ENCODE results near the gene TP53AIP1.

The TP53AIP1 gene

DNA sequence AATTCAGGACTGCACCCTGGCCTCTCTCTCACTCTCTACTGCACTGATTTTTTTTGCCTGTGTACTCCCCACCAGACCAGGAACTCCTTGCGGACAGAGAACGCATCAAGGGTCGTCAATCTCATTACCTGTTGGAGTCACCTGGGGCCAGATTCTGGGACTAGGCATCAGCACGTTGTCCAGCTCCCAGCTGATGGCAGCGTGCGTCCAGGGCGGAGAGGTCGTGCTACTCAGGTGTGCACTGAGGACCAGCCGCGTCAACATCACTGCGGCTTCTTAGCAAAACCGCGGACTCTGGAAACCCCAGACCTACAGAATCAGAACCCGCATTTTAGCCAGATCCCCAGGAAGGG, 38.4 kb downstream of the TP53AIP1 start:
- DNase-seq: no peak

GRCh38 chr11:128903248-128904061, 39.2 kb downstream of the TP53AIP1 start:
- no peak for DNase-seq

DNA sequence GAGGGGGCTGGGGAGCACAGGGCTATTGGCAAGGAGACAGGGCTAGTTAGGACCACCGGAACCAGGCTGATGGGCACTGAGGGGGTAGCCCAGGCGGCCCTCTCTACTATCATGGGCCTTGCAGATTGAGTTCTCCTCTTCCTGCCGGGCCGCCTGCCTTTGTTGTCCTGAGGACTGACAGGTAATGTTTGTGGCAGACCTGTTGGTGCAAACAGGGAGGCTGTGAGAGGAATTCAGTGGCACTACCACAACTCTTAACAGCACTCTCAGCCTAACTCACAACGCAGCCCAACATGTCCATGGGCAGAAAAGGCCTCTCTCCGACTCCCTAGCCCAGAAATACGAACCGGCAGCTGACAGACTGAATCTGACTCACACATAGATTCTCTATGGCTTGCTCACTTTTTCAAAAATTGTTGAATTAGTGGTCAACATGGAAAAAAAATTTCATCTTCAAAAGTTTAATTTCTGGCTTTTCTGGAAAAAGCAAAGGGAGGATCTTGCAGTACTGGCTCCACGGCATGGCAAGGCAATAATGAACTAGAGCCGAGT, 40.1 kb downstream of the TP53AIP1 start:
- no peak for DNase-seq

DNA sequence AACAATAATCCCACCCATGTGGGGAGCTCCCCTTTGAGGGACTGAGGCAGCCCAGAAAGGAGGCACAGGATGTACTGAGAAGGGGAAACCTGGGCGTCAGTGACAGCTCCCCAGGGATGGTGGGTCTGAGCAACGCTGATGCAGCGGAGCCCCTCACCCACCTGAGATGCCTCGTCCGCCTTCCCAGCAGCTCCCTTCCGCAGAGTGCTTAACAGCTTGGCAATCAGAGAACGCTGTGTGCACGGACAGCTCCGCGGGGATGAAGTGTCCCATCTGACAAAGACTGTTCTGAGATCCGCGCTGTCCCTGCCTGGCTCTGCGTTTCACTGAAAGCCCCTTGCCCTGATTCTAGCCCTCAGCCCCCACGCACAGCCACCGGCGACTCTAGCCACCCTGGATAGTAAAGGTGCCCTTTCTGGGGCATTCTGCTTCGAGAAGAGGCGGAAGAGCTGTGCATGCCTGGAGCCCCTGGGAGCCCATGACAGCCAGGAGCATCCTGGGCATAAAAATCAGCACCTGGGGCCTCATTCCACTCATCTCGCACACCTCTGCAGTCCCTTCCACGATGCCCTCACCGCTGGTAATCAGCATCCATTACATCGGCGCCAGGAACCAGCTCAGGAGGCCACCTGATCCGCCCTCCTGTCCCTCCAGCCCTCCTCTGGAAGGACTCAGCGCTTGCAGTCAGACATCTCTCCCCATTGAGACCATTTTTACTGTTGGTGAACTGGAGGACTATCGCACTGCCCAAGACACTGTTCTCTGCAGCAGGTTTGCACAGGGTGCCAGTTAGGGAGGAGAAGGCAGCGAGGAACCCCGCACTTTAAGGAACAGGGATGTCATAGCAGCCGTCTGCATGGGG, 40.8 kb downstream of the TP53AIP1 start:
- no peak for DNase-seq

DNA sequence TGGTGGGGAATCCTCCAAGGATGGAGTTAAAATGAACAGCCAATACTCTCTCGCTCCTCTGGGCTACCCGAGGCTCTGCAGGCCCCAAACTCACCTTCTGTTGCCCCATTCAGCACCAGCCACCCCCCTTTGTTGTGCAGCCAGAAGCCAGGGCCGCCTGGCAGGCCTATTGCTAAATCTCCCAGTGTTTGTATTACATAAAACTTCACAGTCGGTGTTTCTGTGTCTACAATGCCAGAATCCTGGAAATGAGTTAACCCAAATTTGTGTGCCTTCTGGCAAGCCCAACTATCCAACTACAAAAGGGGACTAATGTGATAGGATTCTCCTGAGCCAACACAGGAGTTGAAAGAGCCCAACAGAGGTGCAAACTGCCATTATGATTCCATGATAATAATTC, 42.2 kb downstream of the TP53AIP1 start:
- DNase-seq: no peak

- DNase-seq: no peak
Measured at GRCh38 chr11:128898580-128899344, 43.9 kb downstream of the TP53AIP1 start.

GRCh38 chr11:128897826-128898225, 44.8 kb downstream of the TP53AIP1 start:
- DNase-seq: no peak

DNA sequence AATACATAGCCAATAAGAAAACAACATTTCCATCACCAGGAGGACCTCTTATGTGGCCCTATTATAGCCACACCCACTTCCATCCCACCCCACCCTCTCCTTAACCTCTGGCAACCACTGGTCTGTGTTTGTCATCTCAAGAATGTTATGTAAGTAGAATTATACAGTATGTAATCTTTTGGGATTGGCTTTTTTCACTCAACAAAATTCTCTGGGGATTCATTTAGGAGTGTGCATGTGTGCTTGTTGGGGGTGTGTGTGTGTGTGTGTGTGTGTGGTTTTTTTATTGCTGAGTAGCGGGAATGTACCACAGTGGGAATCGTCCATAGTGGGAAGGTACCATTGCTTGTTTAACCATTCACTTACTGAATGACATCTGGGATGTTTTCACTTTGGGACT, 46.3 kb downstream of the TP53AIP1 start:
- DNase-seq: no peak

DNA sequence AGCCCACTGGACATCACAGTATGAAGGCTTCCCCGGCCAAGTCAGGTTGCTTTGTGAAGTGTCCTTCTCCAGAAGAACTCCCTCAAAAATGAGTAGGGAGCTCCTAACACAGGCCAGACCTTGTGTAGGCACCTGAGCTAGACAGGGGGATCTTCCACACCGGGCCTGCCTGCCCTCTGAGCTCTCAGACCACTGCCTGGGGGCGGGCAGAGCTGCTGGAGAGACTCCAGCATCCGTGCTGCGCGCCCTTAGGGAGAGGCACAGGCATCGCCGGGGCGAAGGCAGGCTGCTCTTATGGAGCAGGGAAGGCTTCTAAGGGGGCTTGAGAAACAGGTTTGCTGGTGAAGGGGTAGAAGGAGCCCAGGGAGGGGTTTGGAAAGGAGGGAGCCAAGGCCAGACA, 47.1 kb downstream of the TP53AIP1 start:
- DNase-seq: no peak

DNA sequence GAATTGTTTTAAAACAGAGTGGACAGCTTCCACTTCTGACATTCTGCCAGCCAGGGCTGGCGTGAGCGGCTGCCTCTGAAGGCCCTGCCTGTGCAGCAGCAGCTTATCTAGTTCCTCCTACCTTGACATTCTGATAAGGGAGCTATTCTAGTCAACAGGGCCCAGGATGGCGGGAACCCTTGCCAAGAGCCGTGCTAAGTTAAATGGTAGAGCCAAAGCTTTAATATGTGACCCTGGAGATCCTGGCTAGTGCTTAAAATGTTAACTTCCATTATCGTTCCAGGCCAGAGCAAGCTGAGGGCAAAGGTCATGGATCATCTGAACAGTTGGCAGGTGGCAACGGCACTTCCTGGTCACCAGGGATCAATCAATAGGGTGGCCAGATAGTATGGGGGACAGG, 48.0 kb downstream of the TP53AIP1 start:
- no peak for DNase-seq

DNA sequence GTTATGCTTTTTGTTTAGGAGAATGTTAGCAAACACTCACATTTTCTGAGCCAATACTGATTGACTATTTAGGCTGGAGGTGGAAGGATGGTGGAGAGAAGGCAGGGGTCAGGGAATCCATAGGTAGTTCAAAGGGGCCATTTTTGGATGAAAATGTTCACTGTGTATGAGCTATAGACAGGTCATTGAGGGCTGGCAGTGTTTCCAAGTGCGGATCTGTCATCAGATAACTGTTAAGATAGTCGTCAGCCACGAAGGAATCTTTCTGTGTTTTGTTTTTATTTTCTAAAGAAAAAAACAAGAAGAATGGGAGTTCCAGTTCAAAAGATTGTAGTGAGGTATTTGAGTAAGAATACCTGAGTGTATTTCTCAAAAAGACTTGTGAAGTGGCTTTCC, 48.4 kb downstream of the TP53AIP1 start:
- no peak for DNase-seq

DNA sequence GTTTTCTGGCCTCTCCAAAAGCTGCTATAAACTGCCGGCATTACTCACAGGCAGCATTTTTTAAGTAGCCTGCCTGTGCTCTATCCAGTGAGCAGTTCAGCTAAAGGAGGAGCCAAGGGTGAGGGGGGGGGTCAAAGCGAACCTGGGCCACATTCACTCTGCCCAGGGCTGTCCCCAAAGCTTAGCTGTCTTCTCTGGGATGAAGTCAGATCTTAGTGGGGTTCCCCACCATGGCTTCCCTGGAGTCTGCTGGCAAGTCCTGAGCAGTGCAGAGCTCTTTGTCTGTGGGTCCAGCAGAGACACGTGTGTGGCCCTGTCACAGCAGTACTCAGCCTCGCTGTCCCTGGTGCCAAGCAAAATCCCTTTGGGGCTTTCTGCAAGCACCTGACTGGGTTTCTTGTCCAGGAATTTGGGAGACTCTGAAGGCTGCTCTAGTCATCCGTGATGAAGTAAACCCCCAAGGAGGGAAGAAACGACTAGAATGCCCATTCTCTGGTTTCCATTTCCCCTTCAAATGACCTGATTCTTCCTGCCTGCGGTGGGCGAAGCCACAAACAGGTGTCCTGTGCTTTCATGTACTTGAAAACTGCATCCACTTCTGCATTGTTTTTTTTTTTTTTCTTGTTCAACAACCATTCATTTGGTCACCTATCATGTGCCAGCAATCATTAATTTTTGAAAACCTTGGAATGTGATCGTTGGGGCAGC, 48.9 kb downstream of the TP53AIP1 start:
- no peak for DNase-seq

DNA sequence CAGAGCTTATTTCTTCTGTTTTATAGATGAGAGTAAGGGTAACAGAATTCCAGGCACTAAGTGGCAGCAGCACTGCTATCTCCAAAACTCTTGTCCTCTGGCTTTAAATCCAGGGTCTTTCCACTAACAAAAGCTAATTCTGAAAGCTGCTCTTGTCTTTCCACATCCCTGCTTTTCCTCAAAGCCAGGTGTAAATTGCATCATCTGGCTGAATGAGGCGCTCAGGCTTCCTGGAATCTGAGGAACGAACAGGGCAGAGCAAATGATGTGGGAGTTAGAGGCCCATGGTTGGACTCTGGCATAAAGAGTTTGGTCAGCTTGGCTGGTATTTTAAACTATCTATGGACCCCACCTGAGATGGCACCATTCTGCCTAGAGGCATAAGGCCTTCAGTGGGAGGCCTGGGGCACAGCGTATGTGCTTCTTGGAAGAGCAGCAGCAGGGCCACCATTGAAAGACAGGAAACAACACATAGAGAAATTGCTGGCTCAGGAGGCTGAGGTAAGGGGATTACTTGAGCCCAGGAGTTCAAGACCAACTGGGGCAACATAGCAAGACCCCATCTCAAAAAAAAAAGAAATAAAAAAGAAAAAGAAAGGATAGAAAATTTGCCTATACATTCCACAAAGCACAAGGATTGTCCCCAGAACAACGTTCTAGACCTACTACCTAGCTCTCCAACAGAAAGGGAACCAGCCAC, 49.7 kb downstream of the TP53AIP1 start:
- no peak for DNase-seq

DNA sequence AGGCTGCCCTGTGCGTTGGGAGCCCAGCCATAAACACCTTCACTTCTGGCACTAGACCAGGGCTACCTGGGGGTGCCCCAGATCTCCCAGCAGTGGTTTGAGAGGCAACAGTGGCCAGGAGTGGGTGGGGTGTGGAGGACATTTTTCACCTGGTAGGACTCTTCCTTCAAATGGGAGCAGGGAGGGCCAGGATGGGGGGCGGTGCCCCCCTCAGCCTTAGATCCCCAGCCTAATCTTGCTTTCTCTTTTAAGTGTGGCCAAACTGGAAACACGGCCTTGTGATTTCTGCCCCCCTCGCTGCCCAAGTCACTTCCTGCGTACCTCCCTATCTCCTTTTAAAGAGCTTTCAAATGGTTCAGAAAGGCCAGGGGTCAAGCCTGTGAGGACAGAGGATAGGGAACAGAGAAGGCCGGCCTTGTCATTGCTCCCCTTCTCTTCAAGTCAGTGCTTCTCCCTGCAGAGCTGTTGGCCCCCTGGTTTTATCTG, 50.7 kb downstream of the TP53AIP1 start:
- DNase-seq: no peak

DNA sequence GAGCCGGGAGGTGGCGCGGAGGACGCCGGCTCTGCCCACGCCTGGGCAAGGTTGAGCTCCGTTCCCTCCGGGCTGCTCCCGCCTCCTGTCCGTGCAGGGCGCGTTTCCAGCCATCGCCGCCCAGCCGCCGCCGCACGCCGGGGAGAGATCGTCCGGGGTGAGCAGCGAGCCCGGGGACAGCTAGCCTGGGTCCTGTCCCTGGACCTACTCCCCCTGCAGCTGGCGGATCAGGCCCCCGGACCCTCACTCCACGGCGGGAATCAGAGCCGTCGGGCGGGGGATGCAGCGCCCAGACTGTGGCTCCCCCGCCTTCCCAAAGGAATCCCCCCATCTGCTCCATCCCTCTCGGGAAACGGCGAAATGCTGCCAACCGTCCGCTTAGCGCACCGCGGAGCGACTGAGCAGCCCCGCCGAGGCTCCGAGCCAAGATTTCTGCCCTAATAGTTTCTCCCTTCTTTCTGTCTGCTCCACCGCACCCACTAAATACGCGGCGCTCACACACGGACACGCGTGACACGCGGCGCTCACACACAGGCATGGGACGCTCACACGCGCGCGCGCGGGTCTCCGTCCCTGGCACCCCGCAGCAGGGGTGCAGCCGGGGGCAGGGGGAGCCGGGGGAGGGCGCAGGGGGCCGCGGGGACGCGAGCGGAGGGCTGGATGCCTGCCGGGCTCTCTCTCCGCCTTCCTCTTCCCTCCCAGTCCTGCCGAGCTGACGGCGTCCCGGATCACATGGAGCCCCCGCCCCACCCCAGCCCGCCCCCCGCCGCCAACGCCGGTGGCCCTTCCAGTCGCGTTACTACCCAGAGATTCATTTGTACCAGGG, 51.9 kb downstream of the TP53AIP1 start, which contains the start of gene KCNJ5:
Gene KCNJ5, plus strand, starts transcription at position 814 of the 826 bp plus-strand sequence. CDS start 19,918 bp downstream, outside the sequence.
- no peak for DNase-seq

GRCh38 chr11:128890216-128890542, 52.5 kb downstream of the TP53AIP1 start:
- DNase-seq: no peak

DNA sequence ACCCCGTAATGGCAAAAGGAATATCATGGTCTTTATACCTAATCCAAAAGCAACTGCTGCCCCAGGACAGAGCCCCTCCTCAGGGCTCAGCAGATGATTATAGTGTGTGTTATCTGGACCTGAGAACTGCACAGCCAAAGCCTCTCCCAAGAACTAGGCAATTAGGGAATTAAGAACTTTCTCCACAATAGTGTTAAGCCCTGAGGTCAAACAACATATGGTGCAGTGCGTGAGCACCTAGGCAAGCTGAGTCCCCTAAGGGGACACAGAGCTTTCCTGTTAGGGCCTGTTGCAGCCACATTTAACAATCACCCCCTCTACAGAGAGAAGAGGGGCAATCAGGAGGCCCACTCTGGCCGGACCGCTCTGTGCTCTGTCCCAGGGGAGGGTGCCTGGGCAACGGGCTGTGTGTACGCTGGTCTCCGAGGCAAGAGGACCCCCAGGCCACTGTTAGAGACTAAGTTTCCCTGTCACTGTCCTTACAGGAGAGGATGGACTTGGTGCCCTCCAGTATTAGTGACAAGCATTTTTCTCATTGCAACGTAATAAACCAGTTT, 52.9 kb downstream of the TP53AIP1 start:
- no peak for DNase-seq

- no peak for DNase-seq
Measured at GRCh38 chr11:128888034-128888985, 54.4 kb downstream of the TP53AIP1 start.

Data from CD4-positive, alpha-beta T cell treated with Interleukin-12 subunit alpha and Interleukin-12 subunit beta, for 1 hour (primary cell).